ENCODE data around the gene PTPN6. TPM values are rescaled to one million over a fixed set of nuclear protein-coding genes. Genes with fewer than 3 reads are reported as not detected.

The PTPN6 gene
- total RNA-seq, 1 donor from 2014 or later: 26.2 TPM

DNA sequence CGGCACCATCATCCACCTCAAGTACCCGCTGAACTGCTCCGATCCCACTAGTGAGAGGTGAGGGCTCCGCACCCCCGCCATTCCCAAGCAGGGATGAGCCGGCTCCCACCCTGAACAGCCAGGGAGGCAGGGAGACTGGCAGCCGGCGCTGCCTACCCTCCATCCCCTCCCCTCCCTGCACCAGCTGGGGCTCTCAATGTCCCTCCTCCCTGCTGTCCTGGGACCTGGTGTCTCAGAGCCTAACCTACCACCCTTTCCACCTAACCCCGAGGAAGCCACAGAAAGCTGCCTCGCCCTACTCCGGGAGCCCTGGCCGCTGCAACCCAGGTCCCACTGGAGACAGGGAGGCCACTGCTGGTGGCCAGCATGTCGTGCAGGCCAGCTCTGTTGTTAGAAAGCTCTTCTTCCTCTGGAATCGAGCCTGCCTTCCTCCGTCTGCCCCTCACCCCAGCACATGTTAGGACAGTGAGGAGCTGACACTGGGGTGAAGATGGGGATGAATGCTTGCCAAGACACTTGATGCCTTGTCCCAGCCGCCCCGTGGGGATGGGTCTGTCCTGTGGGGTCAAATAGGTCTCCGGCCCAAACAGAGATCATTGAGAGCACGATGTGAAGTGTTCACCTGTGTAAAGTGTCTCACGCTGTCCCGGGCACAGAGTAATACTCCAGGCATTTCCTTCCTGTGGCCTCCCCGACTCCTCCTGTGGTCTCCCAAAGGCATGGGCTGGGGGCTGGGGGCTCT lies 1.1 kb downstream of the PTPN6 start:
- no peak overlapping the region for H3K27ac Mint-ChIP-seq
- TF ChIP-seq, protein P1, sequence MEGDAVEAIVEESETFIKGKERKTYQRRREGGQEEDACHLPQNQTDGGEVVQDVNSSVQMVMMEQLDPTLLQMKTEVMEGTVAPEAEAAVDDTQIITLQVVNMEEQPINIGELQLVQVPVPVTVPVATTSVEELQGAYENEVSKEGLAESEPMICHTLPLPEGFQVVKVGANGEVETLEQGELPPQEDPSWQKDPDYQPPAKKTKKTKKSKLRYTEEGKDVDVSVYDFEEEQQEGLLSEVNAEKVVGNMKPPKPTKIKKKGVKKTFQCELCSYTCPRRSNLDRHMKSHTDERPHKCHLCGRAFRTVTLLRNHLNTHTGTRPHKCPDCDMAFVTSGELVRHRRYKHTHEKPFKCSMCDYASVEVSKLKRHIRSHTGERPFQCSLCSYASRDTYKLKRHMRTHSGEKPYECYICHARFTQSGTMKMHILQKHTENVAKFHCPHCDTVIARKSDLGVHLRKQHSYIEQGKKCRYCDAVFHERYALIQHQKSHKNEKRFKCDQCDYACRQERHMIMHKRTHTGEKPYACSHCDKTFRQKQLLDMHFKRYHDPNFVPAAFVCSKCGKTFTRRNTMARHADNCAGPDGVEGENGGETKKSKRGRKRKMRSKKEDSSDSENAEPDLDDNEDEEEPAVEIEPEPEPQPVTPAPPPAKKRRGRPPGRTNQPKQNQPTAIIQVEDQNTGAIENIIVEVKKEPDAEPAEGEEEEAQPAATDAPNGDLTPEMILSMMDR (IDR thresholded peaks at IDR 0.05; ENCODE audit: unreplicated experiment): no peak
- H3K27me3 Mint-ChIP-seq (ENCODE audit: low read depth): no peaks in the 10 kb centered on the region
- no peaks in the 10 kb centered on the region for H3K9me3 Mint-ChIP-seq
- no peak for DNase-seq (ENCODE audit: low spot score in 2 of 2, unreplicated experiment in 2 of 2)
- no peaks in the 10 kb centered on the region for H3K36me3 Mint-ChIP-seq
- H3K4me1 Mint-ChIP-seq: no peaks in the 10 kb centered on the region
- H3K4me3 Mint-ChIP-seq: no peak overlapping the region

DNA sequence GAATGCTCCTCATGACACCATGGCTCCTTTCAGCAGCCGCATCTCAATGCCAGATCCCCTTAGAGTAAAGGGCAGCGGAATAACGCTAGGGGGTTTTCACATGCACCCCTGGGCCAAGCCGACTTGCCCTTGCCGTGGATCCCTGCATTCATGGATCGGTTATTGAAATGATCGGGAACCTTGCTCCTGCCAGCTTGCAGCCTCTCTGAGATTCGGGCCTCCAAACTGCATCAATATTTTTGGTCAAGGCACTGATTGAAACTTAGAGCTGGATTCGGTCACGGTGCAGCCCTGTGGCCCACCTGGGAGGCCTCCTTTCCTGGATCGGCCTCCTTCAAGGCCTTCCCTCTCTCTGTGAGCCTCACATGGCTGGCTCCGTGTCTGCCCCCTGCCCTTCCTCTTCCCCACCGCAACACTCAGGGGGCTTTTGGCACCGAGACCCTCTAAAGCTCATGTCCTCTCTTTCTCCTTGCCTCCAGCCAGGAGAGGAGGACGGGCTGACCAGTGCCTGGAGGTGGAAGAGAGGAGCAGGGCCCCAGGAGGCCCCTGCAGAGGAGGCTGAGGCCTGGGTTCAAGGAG lies 1.8 kb downstream of the PTPN6 start:
- H3K27ac Mint-ChIP-seq: no peak overlapping the region
- no peak overlapping the region for H3K4me3 Mint-ChIP-seq
- H3K4me1 Mint-ChIP-seq: no peaks in the 10 kb centered on the region
- TF ChIP-seq, protein P1 (IDR thresholded peaks at IDR 0.05; ENCODE audit: unreplicated experiment): no peak
- H3K27me3 Mint-ChIP-seq (ENCODE audit: low read depth): no peaks in the 10 kb centered on the region
- no peaks in the 10 kb centered on the region for H3K36me3 Mint-ChIP-seq
- no peak for DNase-seq (ENCODE audit: low spot score in 2 of 2, unreplicated experiment in 2 of 2)
- H3K9me3 Mint-ChIP-seq: no peaks in the 10 kb centered on the region

DNA sequence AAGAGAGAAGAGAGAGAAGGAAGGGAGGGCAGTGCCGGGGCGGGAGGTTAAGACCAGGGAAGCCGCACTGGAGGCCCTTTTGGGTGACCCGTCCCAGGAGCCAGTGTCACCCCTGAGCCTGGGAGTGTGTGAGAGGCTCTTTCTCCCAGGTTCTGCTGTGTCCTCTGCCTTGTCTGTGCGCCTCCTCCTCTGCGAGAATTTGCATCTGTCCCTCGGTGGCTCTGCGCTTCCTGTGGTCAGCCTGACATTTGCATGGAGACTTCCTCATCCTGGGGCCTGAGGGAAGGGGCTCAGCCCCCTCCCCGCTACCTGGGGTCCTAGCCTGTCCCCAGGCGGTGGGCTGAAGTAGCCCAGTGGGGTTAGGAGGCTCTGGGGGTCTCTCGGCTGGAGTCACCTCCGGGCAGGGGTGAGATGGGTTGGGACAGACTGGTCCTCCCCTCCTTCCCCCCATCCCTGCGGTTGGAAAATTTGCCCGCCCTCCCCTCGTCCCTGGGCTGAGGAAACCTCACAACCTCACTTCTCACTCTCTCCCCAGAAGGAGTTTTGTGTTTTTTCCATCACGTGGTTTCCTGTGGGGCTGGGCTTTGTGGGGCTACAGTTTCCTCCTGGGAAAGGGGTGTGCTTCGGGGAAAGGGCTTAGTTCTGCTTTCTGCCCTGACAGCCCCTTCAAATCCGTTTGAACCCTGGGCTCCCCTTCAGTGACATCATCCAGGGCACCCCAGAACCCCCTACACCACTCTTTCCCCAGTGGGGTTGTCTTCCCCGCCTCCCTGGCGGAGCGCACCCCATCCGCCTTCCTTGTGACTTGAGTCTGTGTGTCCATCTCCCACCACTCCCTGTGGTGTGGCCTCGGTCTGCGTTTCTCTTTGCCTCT lies 2.5 kb downstream of the PTPN6 start:
- DNase-seq (ENCODE audit: low spot score in 2 of 2, unreplicated experiment in 2 of 2): no peak
- peak overlapping the region; percentile 62 for H3K27ac Mint-ChIP-seq
- TF ChIP-seq, protein P1 (IDR thresholded peaks at IDR 0.05; ENCODE audit: unreplicated experiment): no peak
- H3K36me3 Mint-ChIP-seq: no peaks in the 10 kb centered on the region
- no peaks in the 10 kb centered on the region for H3K4me1 Mint-ChIP-seq
- no peak overlapping the region for H3K4me3 Mint-ChIP-seq
- H3K9me3 Mint-ChIP-seq: no peaks in the 10 kb centered on the region
- H3K27me3 Mint-ChIP-seq (ENCODE audit: low read depth): no peaks in the 10 kb centered on the region

DNA sequence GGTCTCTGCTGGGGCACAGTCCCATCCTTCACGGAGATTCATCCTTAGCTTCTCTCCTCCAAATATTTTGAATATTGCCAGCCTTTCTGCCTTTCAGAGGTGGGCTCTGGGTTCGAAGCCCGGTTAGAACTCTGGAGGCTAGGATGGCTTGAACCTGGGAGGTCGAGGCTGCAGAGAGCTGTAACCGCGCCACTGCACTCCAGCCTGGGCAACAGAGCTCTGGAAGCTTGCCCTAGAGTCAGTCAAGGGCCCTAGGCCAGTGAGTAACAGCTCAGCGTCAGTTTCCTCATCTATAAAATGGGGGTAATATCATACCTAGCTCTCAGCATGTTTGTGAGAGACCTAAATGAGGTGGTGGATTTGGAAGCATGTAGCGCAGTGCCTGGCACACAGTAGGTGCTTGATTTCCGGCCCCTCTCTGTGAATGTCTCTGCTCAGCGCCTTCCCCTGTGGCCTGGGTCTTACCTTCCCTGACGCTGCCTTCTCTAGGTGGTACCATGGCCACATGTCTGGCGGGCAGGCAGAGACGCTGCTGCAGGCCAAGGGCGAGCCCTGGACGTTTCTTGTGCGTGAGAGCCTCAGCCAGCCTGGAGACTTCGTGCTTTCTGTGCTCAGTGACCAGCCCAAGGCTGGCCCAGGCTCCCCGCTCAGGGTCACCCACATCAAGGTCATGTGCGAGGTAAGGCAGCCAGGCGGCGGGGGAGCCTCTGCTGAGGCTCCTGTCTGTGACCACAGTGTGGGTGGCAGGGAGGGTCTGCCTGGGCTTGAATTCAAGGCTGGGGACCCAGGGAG lies 3.4 kb downstream of the PTPN6 start:
- H3K9me3 Mint-ChIP-seq: no peaks in the 10 kb centered on the region
- no peaks in the 10 kb centered on the region for H3K4me1 Mint-ChIP-seq
- no peaks in the 10 kb centered on the region for H3K27me3 Mint-ChIP-seq (ENCODE audit: low read depth)
- peak overlapping the region; percentile 62 for H3K27ac Mint-ChIP-seq
- TF ChIP-seq, protein P1 (IDR thresholded peaks at IDR 0.05; ENCODE audit: unreplicated experiment): no peak
- no peaks in the 10 kb centered on the region for H3K36me3 Mint-ChIP-seq
- no peak overlapping the region for H3K4me3 Mint-ChIP-seq
- DNase-seq (ENCODE audit: low spot score in 2 of 2, unreplicated experiment in 2 of 2): no peak

Measured in mesothelial cell of epicardium (in vitro differentiated cells).